Panc1 (cell line): Measurements from ENCODE around the gene KIF26B.

Experiments
- CTCF ChIP-seq: fragments of 450-650 bp; IDR thresholded peaks from 2 replicates; pipeline ENCODE4 v1.5.1; 2017; ENCODE audit warnings: mild to moderate bottlenecking
- POLR2AphosphoS5 ChIP-seq: IDR thresholded peaks from 2 replicates; pipeline ENCODE4 v1.6.1; 2012; ENCODE audit warnings: mild to moderate bottlenecking, low read depth, low read length, moderate library complexity
- REST ChIP-seq, 2 experiments: IDR thresholded peaks; 2 replicates each; pipeline ENCODE4 v1.6.1; 2011 to 2012; ENCODE audit warnings: low read depth in 2 of 2, control low read depth in 1 of 2, low read length in 1 of 2, mild to moderate bottlenecking in 1 of 2, moderate library complexity in 1 of 2; ENCODE audit not compliant: insufficient read depth in 1 of 2
- SIN3A ChIP-seq: IDR thresholded peaks from 2 replicates; pipeline ENCODE4 v1.6.1; 2012; ENCODE audit warnings: low read depth, mild to moderate bottlenecking, low read length, moderate library complexity, borderline replicate concordance; ENCODE audit not compliant: insufficient read depth
- TCF7L2 ChIP-seq: IDR thresholded peaks from 2 replicates; pipeline ENCODE4 v1.6.1; 2011; ENCODE audit warnings: mild to moderate bottlenecking, low read depth, low read length, inconsistent platforms

DNA sequence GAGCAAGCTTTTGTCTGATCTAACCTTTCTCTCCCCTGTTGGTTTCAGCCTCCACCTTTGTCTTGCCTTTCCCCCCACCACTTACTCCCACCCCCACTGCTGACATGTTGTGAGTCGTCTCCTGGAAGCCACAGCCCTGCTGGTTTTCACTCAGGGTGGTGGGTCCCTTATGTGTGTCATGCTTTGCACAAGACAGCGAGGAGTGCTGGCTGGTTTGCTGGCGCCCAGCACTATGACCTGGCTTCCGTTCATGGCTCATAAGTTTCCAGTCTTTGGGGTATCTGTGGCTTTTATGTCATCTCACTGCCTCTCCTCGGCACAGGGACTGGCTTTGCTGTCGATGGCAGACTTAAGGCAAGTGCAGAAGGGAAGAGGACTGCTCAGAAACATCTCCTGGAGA, 177.7 kb downstream of the KIF26B start:
- TF ChIP-seq TCF7L2 (no peak), CTCF (no peak), POLR2AphosphoS5 (no peak), REST (IDR thresholded peaks at IDR 0.05; ENCODE audit: insufficient read depth in 1 of 2, low read depth in 2 of 2, low read length in 1 of 2) (no peak), SIN3A (no peak)
